Subcutaneous abdominal adipose tissue (tissue), 5 donors: Measurements from ENCODE around the gene CDC42.

Source experiments
- H3K27ac ChIP-seq: one replicate; pipeline ENCODE4 v1.7.0; 2013; ENCODE audit warnings: low read depth, mild to moderate bottlenecking, inconsistent platforms, low read length, moderate library complexity
- H3K27me3 ChIP-seq, 5 donors: one replicate each; pipeline ENCODE4 v1.7.0; 2013; ENCODE audit warnings: low read length in 5 of 5, inconsistent platforms in 1 of 5; ENCODE audit not compliant: control insufficient read depth in 5 of 5, insufficient read depth in 4 of 5
- H3K36me3 ChIP-seq, 5 donors: one replicate each; pipeline ENCODE4 v1.7.0; 2013; ENCODE audit warnings: low read length in 5 of 5; ENCODE audit not compliant: control insufficient read depth in 5 of 5, insufficient read depth in 5 of 5
- H3K4me1 ChIP-seq, 5 donors: one replicate each; pipeline ENCODE4 v1.7.0; 2013; ENCODE audit warnings: low read length in 5 of 5, mild to moderate bottlenecking in 3 of 5, moderate library complexity in 1 of 5; ENCODE audit not compliant: control insufficient read depth in 5 of 5, insufficient read depth in 5 of 5
- H3K4me3 ChIP-seq, 5 donors: one replicate each; pipeline ENCODE4 v1.7.0; 2013; ENCODE audit warnings: low read length in 5 of 5, low read depth in 1 of 5
- H3K9ac ChIP-seq, 5 donors: one replicate each; pipeline ENCODE4 v1.7.0; 2013; ENCODE audit warnings: low read length in 5 of 5, mild to moderate bottlenecking in 4 of 5, moderate library complexity in 3 of 5
- H3K9me3 ChIP-seq, 5 donors: one replicate each; pipeline ENCODE4 v1.7.0; 2013; ENCODE audit warnings: low read length in 5 of 5; ENCODE audit not compliant: control insufficient read depth in 5 of 5
- donor health status: healthy.
- donor health status: healthy.
- donor health status: healthy.
- donor health status: healthy.
- donor health status: healthy.

Gene CDC42

GRCh38 chr1:22132517-22133235, 80.2 kb downstream of the CDC42 start:
- H3K9ac ChIP-seq = no peak overlapping the region
- H3K4me1 ChIP-seq = peaks cover 0 to 6% (median 3%) of the 10 kb centered on the region in 5 donors
- no peak overlapping the region for H3K27ac ChIP-seq
- no peak overlapping the region for H3K4me3 ChIP-seq
- H3K36me3 ChIP-seq = peaks cover 0 to 3% (median 0%) of the 10 kb centered on the region in 5 donors
- peaks cover 18 to 35% (median 27%) of the 10 kb centered on the region in 5 donors for H3K27me3 ChIP-seq
- no peaks in the 10 kb centered on the region for H3K9me3 ChIP-seq

DNA sequence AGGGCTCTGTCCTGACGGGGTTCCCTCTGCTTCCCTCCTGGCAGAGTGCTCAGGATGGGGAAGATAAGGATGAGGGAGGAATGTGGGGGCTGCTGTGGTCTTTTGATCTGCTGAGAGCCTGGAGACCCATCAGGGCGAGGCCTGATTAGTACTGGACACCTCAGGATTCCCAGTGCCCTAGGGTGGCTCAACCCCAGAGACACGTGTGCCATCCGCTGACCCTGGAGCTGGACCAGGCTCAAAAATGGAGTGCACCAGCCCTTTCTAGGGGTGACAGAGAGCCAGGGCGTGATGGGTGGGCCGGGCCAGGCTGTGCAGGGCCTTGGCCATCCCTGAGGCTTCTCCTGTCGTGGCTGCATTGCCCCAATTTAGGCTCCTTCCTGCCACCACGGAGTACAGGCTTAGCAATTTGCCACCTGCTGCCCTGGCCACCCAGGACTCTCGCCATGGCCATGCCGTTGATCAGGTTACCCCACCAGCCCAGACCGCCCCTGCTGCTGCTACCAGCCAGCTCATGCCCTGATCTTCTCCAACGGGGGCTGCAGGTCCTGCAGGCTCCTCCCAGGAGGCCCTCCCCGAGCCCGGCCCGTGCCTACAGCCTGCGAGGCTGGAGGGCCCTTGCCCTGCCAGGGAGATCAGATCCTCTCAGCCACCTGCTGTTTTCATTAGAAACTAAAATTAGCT, 80.9 kb downstream of the CDC42 start:
- Histone ChIP-seq H3K9me3 (no peaks in the 10 kb centered on the region), H3K4me1 (peaks cover 0 to 6% (median 3%) of the 10 kb centered on the region in 5 donors), H3K4me3 (no peak overlapping the region), H3K36me3 (peaks cover 0 to 3% (median 0%) of the 10 kb centered on the region in 5 donors), H3K9ac (no peak overlapping the region), H3K27ac (no peak overlapping the region), H3K27me3 (peaks cover 18 to 35% (median 29%) of the 10 kb centered on the region in 5 donors)

- Histone ChIP-seq H3K36me3 (peaks cover 0 to 3% (median 0%) of the 10 kb centered on the region in 5 donors), H3K9me3 (no peaks in the 10 kb centered on the region), H3K27me3 (peaks cover 18 to 39% (median 29%) of the 10 kb centered on the region in 5 donors), H3K4me3 (no peak overlapping the region), H3K4me1 (peaks cover 0 to 6% (median 3%) of the 10 kb centered on the region in 5 donors), H3K9ac (no peak overlapping the region), H3K27ac (no peak overlapping the region)
These were observed 81.4 kb downstream of the CDC42 start for GRCh38 chr1:22133931-22134324.

- Histone ChIP-seq H3K9me3 (no peaks in the 10 kb centered on the region), H3K9ac (no peak overlapping the region), H3K4me3 (no peak overlapping the region), H3K4me1 (peaks cover 0 to 10% (median 6%) of the 10 kb centered on the region in 5 donors), H3K36me3 (no peaks in the 10 kb centered on the region), H3K27ac (no peak overlapping the region), H3K27me3 (peaks cover 18 to 61% (median 46%) of the 10 kb centered on the region in 5 donors)
These were observed 84.7 kb downstream of the CDC42 start for GRCh38 chr1:22137004-22137720.

GRCh38 chr1:22139066-22139594, 86.6 kb downstream of the CDC42 start:
- no peaks in the 10 kb centered on the region for H3K36me3 ChIP-seq
- no peak overlapping the region for H3K27ac ChIP-seq
- H3K27me3 ChIP-seq = peaks cover 22 to 58% (median 43%) of the 10 kb centered on the region in 5 donors

GRCh38 chr1:22139817-22140216, 87.3 kb downstream of the CDC42 start:
- Histone ChIP-seq H3K4me1 (peaks cover 0 to 15% (median 14%) of the 10 kb centered on the region in 5 donors), H3K4me3 (no peak overlapping the region), H3K27me3 (peaks cover 29 to 56% (median 48%) of the 10 kb centered on the region in 5 donors), H3K27ac (no peak overlapping the region), H3K9ac (no peak overlapping the region), H3K36me3 (no peaks in the 10 kb centered on the region), H3K9me3 (no peaks in the 10 kb centered on the region)

More at GRCh38 chr1:22139066-22139594, 86.6 kb downstream of the CDC42 start:
- H3K4me3 ChIP-seq = no peak overlapping the region
- H3K9me3 ChIP-seq = no peaks in the 10 kb centered on the region
- no peak overlapping the region for H3K9ac ChIP-seq
- peaks cover 0 to 15% (median 14%) of the 10 kb centered on the region in 5 donors for H3K4me1 ChIP-seq
